ENCODE measurements around the gene SRL.

DNA sequence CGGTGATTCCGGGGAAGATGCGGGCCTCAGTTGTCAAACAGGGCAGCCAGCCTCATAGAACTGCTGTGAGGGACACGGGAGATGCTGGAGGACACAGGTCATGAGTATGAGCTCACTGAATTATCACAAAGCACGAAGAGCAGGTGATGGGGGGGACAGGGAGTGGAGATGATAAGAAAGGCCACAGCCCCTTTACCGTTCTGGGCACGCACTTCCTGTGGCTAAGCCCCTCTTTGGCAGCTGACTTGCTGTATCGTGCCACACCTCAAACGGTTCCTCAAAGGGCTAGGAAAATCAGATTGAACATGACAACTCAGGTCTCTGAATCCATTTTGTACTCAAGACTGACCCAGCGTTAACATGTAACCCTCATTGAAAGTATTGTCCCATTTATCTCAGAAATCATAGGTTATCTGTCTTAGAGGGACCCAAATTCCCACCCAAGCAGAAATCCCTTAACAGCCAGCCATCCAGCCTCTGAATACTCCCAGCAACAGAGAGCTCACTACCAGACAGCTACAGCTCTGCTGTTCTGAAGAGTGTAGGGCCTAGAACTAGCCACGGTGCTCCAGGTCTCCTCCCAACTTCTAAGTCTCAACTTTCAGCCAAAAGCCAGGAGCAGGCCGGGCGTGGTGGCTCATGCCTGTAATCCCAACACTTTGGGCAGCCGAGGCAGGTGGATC is 5.0 kb upstream of the SRL start:
- TF ChIP-seq GABPA (IDR thresholded peaks at IDR 0.05; ENCODE audit: low read depth) (no peak), POLR2AphosphoS5 (IDR thresholded peaks at IDR 0.05; ENCODE audit: low read depth) (no peak), SPI1 (IDR thresholded peaks at IDR 0.05; ENCODE audit: borderline replicate concordance, low read depth) (no peak)
- TF ChIP-seq, protein P1, sequence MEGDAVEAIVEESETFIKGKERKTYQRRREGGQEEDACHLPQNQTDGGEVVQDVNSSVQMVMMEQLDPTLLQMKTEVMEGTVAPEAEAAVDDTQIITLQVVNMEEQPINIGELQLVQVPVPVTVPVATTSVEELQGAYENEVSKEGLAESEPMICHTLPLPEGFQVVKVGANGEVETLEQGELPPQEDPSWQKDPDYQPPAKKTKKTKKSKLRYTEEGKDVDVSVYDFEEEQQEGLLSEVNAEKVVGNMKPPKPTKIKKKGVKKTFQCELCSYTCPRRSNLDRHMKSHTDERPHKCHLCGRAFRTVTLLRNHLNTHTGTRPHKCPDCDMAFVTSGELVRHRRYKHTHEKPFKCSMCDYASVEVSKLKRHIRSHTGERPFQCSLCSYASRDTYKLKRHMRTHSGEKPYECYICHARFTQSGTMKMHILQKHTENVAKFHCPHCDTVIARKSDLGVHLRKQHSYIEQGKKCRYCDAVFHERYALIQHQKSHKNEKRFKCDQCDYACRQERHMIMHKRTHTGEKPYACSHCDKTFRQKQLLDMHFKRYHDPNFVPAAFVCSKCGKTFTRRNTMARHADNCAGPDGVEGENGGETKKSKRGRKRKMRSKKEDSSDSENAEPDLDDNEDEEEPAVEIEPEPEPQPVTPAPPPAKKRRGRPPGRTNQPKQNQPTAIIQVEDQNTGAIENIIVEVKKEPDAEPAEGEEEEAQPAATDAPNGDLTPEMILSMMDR (IDR thresholded peaks at IDR 0.05; ENCODE audit: insufficient read depth, low read length), result no peak
